AG04450 (cell line): ENCODE results near the gene OR5A2. TPM values are rescaled to one million over a fixed set of nuclear protein-coding genes. Genes with fewer than 3 reads are reported as not detected.

Experiments
- CTCF ChIA-PET: fragments of 300-600, 350-600 bp; formaldehyde crosslinking; extraction: SDS; loops from one replicate; lab custom pipeline; 2022; ENCODE audit warnings: antibody characterized with exemption, inconsistent platforms; lab: Charles Lee
- POLR2A ChIA-PET: fragments of 350-600 bp; formaldehyde crosslinking; extraction: SDS; loops from one replicate; lab custom pipeline; 2021; ENCODE audit warnings: antibody characterized with exemption, inconsistent platforms; lab: Yijun Ruan, JAX
- DNase-seq: peaks from one replicate; pipeline ENCODE4 v3.0.0-alpha.2; 2011; ENCODE audit warnings: low read depth, low spot score
- H3K27ac ChIP-seq: one replicate; pipeline ENCODE4 v1.5.1; 2012; ENCODE audit warnings: low read depth, low read length, control low read depth
- H3K27me3 ChIP-seq: one replicate; pipeline ENCODE4 v1.6.0; 2012; ENCODE audit warnings: low read length; ENCODE audit not compliant: control insufficient read depth, insufficient read depth
- H3K4me3 ChIP-seq: 2 replicates; pipeline ENCODE4 v1.5.1; 2011; ENCODE audit warnings: mild to moderate bottlenecking, low read depth, low read length, control low read depth
- H3K9me3 ChIP-seq: 2 replicates; pipeline ENCODE4 v1.5.1; 2012; ENCODE audit warnings: low read length; ENCODE audit not compliant: control insufficient read depth, insufficient read depth
- CTCF ChIP-seq: IDR thresholded peaks from 2 replicates; pipeline ENCODE4 v1.5.1; 2011; ENCODE audit warnings: low read depth, low read length, control low read depth, inconsistent platforms
- polyA plus RNA-seq: library from polyadenylated mRNA; depleted of rRNA; stranded (reverse); fragments of >200 nt; gene quantifications from 2 replicates; pipeline ENCODE4 v1.2.3, GENCODE V29; 2011; rRNA removed

Gene OR5A2
- polyA plus RNA-seq, 1 experiment: not detected

- H3K27ac ChIP-seq: no peak overlapping the region
- no peaks in the 10 kb centered on the region for H3K27me3 ChIP-seq
- ChIA-PET CTCF (no interaction called here), POLR2A (no interaction called here)
- no peak overlapping the region for H3K4me3 ChIP-seq
- TF ChIP-seq CTCF: no peak
- H3K9me3 ChIP-seq: no peaks in the 10 kb centered on the region
- no peak for DNase-seq
Observed at GRCh38 chr11:59368238-59369022, 57.8 kb downstream of the OR5A2 start.

Other genes starting within 250 kb of the OR5A2 start
- not detected in 2 replicates for gene MPEG1, start 213.5 kb downstream of the OR5A2 start, polyA plus RNA-seq
- not detected in 2 replicates for gene OR5AN1, start 67.5 kb downstream of the OR5A2 start, polyA plus RNA-seq
- gene OR5A1, start 10.1 kb upstream of the OR5A2 start, polyA plus RNA-seq: not detected in 2 replicates
- not detected in 2 replicates for gene OR4D6, start 30.5 kb upstream of the OR5A2 start, polyA plus RNA-seq
- not detected in 2 replicates for gene OR4D10, start 46.9 kb upstream of the OR5A2 start, polyA plus RNA-seq
- gene OR4D11, start 77.2 kb upstream of the OR5A2 start, polyA plus RNA-seq: not detected in 2 replicates
- gene OR4D9, start 85.1 kb upstream of the OR5A2 start, polyA plus RNA-seq: not detected in 2 replicates
- gene OSBP, start 189.4 kb upstream of the OR5A2 start, polyA plus RNA-seq: 28.4 and 30.4 TPM in 2 replicates
- gene PATL1, start 242.6 kb upstream of the OR5A2 start, polyA plus RNA-seq: 36.4 and 43.9 TPM in 2 replicates